Right lobe of liver (tissue), 6 donors: ENCODE results near the gene TRABD2B. TPM values are rescaled to one million over a fixed set of nuclear protein-coding genes. Genes with fewer than 3 reads are reported as not detected.

Experiments used
- ATAC-seq, 4 donors: fragments of 200-7000 bp; cut with Tn5 transposase; one replicate each; pipeline ENCODE4 v1.9.1; 2020; ENCODE audit warnings: mild to moderate bottlenecking in 4 of 4, moderate library complexity in 4 of 4
- DNase-seq, 3 donors: peaks; one replicate each; pipeline ENCODE4 v3.0.0-alpha.2; 2020
- H3K27ac ChIP-seq, 3 donors: fragments of 200-600 bp; one replicate each; pipeline ENCODE4 v1.8.0; 2022
- H3K27me3 ChIP-seq, 2 donors: fragments of 200-600 bp; one replicate each; pipeline ENCODE4 v1.8.0; 2022
- H3K36me3 ChIP-seq, 4 donors: fragments of 200-600 bp; sonication (generic) in 1 of 4; one replicate each; pipeline versions ENCODE4 v1.5.1 to v1.8.0; 2017 to 2022; ENCODE audit warnings: control low read depth in 1 of 4
- H3K4me1 ChIP-seq, 4 donors: fragments of 200-600 bp; sonication (generic) in 1 of 4; one replicate each; pipeline versions ENCODE4 v1.5.1 to v1.8.0; 2017 to 2022; ENCODE audit warnings: control low read depth in 1 of 4
- H3K4me3 ChIP-seq, 3 donors: fragments of 200-600 bp; one replicate each; pipeline ENCODE4 v1.8.0; 2022
- H3K9me3 ChIP-seq, 4 donors: fragments of 200-600 bp; sonication (generic) in 1 of 4; one replicate each; pipeline versions ENCODE4 v1.5.1 to v1.8.0; 2017 to 2022; ENCODE audit warnings: control low read depth in 1 of 4
- POLR2A ChIP-seq: fragments of 450-650 bp; IDR thresholded peaks from one replicate; pipeline ENCODE4 v1.6.1; 2017; ENCODE audit warnings: antibody characterized with exemption, mild to moderate bottlenecking
- WGBS: methylation state at CpG from one replicate; pipeline ENCODE4 v1.1.6; 2018; ENCODE audit warnings: low coverage, low lambda C conversion rate; ENCODE audit not compliant: insufficient coverage; ENCODE audit errors: missing lambda C conversion rate; 5-methylcytosine and 5-hydroxymethylcytosine counted together
- intact Hi-C, 2 donors: fragments of 100-400 bp; cut with DNase I; formaldehyde crosslinking; loops; one replicate each; pipeline versions ENCODE4 v1.11.2 to v1.14.1; 2022
- total RNA-seq, 6 experiments: library from RNA; depleted of rRNA in 2 of 6; stranded (reverse); fragments of >200 nt in 2 of 6; fragmentation: NEBNext Ultra II Directional in 3 of 6; extraction: Animal tissue kit (Norgen Biotek cat#: 25700) in 3 of 6; gene quantifications; one replicate each; pipeline versions ENCODE4 v1.1.0 to v1.2.4, GENCODE V29; 2016 to 2023
- TF ChIP-seq, protein P1 (sequence below), 4 donors: fragments of 200-600 bp in 3 of 4; fragments of 450-650 bp in 1 of 4; IDR thresholded peaks; one replicate each; pipeline versions ENCODE4 v1.5.1 to v1.8.0; 2016 to 2022; ENCODE audit warnings: antibody characterized with exemption in 4 of 4, mild to moderate bottlenecking in 2 of 4
- donor health status: DM: no; HTN: yes; CAD: no.
- donor health status: DM: no; HTN: no; CAD: no.
- donor health status: DM: no; HTN: no; CAD: no.
- donor health status: DM: no; HTN: yes; CAD: no.
- donor health status: DM: no; HTN: yes; CAD: no.

TRABD2B gene
- total RNA-seq, 6 experiments from 2014 or later = 0.55 to 9.5 (median 1.8) TPM

DNA sequence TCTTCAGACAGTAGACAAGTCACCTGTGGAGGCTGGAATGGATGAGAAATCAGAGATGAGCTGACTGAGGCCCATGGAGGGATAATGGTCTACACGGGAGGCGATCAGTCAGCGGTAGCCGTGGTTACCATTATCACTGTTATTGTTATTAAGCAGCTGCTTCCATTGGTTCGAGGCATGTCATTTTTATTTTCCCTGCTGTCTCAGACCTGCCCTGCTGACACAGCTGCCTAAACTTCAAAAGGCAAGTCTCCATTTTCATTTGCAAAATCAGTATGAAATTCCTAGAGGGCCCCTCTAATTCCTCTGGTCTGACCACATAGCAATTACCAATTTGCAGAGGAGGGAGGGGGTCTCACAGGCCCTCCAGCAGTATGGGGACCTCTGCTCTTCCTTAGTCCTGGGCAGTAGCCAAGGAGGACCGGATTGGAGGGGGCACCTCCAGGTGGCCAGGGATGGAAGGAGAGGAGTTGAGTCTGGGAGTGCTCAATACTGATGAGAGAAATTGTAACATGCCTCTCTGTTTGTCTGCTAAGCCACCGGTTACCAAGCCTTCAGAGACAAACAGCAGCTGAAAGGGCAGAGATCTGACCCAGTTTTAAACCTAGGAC lies 184.2 kb downstream of the TRABD2B start:
- Histone ChIP-seq H3K27ac (no peak overlapping the region), H3K4me1 (no peaks in the 10 kb centered on the region), H3K36me3 (no peaks in the 10 kb centered on the region), H3K9me3 (no peaks in the 10 kb centered on the region), H3K4me3 (no peak overlapping the region), H3K27me3 (no peaks in the 10 kb centered on the region)
- intact Hi-C loops = no loop called here
- ATAC-seq (no peak), DNase-seq (no peak)
- TF ChIP-seq, protein P1, sequence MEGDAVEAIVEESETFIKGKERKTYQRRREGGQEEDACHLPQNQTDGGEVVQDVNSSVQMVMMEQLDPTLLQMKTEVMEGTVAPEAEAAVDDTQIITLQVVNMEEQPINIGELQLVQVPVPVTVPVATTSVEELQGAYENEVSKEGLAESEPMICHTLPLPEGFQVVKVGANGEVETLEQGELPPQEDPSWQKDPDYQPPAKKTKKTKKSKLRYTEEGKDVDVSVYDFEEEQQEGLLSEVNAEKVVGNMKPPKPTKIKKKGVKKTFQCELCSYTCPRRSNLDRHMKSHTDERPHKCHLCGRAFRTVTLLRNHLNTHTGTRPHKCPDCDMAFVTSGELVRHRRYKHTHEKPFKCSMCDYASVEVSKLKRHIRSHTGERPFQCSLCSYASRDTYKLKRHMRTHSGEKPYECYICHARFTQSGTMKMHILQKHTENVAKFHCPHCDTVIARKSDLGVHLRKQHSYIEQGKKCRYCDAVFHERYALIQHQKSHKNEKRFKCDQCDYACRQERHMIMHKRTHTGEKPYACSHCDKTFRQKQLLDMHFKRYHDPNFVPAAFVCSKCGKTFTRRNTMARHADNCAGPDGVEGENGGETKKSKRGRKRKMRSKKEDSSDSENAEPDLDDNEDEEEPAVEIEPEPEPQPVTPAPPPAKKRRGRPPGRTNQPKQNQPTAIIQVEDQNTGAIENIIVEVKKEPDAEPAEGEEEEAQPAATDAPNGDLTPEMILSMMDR (IDR thresholded peaks at IDR 0.05) = no peak
- TF ChIP-seq POLR2A = no peak
- 86% methylated on average over 7 of the region's 7 CpGs for WGBS

DNA sequence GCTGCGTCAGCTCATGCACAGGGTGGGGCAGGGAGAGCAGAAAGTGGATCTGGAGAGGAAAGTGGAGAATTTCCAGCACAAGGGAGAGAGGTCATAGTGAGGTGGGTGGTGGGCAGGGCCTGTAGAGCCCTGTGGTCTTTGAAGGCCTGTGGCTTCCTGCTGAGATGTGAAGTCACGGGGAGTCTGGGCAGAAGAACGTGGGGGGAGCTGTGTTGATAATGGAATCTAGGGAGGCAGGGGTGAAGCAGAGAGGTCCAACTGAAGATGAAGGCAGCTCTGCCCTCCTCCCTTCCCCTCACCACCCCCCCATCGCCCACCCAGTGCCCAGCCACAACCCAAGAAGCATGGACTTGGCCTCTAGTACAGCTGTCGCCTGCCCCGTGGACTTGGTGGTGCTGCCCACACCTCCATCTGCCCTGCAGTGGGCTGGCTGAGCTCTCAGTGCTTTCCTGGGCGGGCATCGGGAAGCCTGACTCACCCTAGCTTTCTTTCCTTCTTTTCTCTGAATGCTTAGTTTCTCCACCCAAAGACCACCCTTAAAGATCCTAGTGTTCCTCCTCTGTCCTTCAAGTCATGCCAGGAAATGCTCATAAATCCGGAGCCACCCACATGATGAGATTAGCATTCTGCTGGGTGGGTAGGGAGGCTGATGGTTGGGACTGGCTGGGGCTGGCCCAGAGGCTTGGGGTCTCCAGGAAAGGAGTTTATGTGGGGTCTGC lies 186.1 kb downstream of the TRABD2B start:
- no peak for ATAC-seq
- whole genome bisulfite sequencing = 75% methylated on average over 4 of the region's 9 CpGs
- intact Hi-C loops = no loop called here
- H3K4me1 ChIP-seq = no peaks in the 10 kb centered on the region
- H3K9me3 ChIP-seq = no peaks in the 10 kb centered on the region
- TF ChIP-seq POLR2A = no peak
- TF ChIP-seq, protein P1 (IDR thresholded peaks at IDR 0.05) = no peak
- no peak for DNase-seq
- no peak overlapping the region for H3K27ac ChIP-seq
- no peaks in the 10 kb centered on the region for H3K36me3 ChIP-seq
- no peaks in the 10 kb centered on the region for H3K27me3 ChIP-seq
- H3K4me3 ChIP-seq = no peak overlapping the region

DNA sequence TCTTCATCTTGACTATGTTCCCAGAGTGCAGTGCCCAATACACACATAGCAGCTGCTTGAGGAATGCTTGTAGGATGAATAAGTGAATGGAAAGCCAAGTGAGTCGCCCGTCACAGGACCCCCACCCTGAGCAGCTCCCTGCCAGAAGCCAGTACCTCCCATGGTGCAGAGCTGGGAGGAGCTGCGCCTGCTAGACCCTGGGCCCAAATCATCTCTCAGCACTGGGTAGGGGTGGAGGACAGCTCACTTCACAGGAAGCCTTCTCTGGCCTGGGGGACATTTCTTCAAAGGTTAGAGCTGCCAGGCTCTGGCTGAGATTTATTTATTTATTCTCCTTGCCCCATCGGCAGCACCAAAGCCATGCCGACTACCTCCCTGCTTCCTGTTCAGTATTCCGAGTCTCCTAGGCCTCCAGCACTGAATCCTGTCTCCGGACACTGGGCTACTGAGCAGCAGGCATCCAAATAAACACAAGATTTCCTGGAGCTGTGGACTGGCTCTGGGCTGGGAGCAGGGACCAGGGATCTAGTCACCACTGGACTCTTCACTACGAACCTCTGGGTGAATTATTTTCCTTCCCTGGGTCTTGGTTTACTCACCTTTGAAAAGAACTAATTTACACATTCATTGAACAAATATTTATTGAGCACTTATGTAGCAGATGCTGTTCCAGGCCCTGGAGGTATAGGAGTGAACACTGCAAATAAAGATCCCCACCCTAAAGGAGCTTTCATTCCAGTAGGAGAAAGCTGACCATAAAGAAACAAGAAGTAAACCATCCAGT lies 187.7 kb downstream of the TRABD2B start:
- intact Hi-C loops = no loop called here
- Histone ChIP-seq H3K27me3 (no peaks in the 10 kb centered on the region), H3K36me3 (no peaks in the 10 kb centered on the region), H3K9me3 (no peaks in the 10 kb centered on the region), H3K4me3 (no peak overlapping the region), H3K4me1 (no peaks in the 10 kb centered on the region), H3K27ac (no peak overlapping the region)
- 60% methylated on average over 5 of the region's 8 CpGs for WGBS
- no peak for TF ChIP-seq POLR2A
- TF ChIP-seq, protein P1 (IDR thresholded peaks at IDR 0.05) = no peak
- DNase-seq = no peak
- no peak for ATAC-seq

DNA sequence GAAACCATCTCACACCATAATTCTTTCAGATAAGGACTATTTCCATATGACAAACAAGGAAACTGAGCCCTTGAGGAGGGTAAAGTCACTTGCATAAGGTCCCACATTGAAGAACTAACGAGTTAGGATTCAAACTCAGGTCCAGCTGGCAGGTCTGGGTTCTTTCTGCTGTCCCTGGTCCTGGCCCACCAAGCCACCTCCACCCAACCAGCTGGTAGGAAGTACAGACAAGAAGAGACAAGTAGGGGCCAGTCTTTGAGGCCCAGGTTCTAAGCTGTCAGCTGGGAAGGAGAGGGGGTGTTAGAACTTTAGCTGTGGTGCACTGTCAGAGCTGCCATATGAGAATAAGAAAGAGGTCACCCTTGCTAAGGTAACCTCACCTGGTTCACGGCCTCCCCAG lies 188.6 kb downstream of the TRABD2B start:
- Histone ChIP-seq H3K27ac (no peak overlapping the region), H3K36me3 (no peaks in the 10 kb centered on the region), H3K4me1 (no peaks in the 10 kb centered on the region), H3K9me3 (no peaks in the 10 kb centered on the region), H3K27me3 (no peaks in the 10 kb centered on the region), H3K4me3 (no peak overlapping the region)
- intact Hi-C loops = no loop called here
- 80% methylated on average over 1 of the region's 2 CpGs for WGBS
- no peak for DNase-seq
- no peak for ATAC-seq
- TF ChIP-seq, protein P1 (IDR thresholded peaks at IDR 0.05) = no peak
- TF ChIP-seq POLR2A = no peak
